HG02588 (cell line): ENCODE data around the gene CNN3.
"Not testable (repeated sequence)": the region's sequence is repeated elsewhere in the genome, so short reads cannot be mapped to it uniquely, and the experiment has no call there.

Source experiments
- ATAC-seq: cut with Tn5 transposase; IDR thresholded peaks from one replicate; pipeline ENCODE4 v1.9.1; 2021; ENCODE audit warnings: mild to moderate bottlenecking, moderate library complexity; ENCODE audit not compliant: unreplicated experiment

The CNN3 gene

DNA sequence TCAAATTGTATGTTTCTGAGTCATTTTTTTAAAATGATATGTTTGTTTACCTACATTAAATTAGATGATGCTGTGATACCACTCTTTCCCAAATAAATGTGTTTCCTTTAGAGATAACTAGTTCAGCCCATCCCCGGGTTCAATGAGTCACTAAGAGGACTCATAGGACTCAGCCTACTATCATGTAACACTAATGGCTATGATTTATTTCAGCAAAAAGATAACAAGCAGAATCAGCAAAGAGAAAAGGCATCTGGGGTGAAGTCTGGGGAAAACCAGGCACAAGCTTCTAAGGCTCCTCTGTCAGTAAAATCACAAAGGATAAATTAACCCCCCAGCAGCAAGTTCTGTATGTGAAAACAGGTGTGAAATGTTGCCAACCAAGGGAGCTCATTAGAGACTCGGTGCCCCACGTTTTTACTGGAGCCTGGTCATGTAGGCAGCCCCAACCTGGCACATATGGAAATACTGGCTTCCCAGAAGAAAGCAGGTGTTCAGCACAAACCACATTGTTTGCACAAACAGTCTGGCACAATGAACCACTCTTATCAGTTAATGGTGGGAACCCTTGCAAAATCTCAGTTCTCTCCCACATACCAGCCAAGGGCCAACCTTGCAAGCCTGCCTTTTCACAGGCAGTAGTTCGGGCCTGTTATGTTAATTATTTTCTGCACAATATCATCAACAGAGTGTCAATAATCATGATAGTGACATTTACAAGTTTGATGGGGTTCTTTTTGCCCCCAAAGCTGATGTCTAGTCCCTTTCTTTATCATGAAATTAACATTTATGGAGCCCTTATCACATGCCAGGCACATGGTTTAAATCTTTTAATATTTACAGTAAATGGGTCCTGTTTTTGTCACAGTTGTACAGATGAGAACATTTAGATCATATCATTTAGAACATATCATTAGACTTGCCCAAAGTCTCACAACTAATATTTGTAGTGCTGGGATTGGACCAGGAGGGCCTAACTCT lies 23.1 kb upstream of the CNN3 start:
- no peak for ATAC-seq

DNA sequence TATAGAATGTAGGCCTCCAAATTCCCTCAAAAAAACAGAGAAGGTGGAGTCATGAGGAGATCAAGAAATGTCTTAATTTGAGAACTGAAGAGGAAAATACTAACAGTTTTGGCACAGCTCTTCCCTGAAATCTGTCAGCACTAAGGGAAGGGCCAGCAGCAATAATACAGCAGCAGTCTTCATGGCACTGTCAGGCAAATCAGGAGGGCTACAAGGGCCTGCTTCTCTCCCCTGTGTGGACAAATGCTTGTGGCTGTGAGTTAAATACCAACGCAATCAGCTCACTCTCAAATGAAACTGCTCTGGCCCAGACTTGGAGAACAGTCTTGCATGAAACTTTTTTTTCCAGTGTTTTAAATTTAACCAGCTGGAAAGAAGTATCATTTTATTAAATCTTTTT lies 20.5 kb upstream of the CNN3 start:
- ATAC-seq, result no peak

DNA sequence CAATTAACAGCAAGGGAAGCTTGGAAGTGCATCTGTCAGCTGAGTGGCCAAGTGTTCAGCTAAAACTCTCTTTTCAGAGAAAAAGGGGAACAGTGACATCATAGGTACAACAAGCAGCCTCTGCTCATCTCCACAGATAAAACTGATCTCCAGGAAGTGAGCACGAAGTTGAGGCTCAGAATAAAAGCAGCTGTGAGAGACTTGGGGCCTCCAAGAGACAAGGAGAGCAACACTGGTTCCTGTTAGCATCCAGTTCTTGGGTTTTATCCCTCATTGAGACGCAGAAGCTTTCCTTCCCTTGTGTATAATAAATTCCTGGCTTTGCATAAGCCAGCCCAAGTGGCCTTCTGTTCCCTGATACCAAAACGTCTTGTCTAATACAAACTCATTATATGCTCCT lies 20.0 kb upstream of the CNN3 start:
- no peak for ATAC-seq

DNA sequence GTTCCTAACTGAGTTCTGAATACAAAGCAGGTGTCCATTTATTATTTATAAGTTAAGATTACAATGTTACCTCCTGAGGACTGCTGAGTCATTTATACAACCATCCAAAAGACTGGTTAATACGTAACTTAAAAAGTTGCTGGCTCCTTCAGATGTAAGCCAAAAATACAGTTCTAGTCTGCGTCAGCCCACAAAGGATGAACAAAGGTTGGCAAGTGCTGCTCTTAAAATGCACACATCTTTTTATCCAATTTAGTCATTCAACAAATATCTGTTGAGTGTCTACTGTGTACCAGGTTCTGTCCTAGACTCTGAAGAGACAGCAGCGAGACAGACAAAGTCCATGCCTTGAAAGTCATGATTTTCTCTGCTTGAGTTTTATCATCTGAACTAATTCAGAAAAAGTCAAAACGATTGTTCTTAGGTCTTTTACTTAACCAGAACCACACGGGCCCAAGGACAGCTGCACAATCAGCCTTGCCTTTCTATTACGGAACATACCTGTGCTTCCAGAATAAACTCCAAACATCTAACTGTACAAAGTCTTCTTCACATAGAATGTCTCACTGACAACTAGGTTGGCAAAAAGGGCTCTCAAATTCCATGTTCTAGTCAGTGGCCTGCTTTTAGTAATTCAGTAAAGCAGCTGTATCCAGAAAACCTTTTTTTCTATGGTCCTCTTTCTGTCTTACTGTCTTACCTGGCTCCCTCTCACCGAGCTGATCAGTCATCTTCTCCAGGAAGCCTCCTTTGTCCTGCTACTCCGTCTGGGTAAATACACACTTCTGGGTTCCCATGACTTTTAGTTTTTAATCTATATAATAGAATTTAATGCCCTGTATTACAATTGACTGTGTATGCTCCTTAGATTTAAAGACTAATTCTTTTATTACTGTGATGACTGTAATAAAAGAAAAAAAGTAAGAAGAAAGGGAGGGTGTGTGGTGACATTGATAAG lies 15.5 kb upstream of the CNN3 start:
- no peak for ATAC-seq

GRCh38 chr1:94941480-94941879 lies 14.6 kb upstream of the CNN3 start:
- ATAC-seq, result not testable (repeated sequence)

DNA sequence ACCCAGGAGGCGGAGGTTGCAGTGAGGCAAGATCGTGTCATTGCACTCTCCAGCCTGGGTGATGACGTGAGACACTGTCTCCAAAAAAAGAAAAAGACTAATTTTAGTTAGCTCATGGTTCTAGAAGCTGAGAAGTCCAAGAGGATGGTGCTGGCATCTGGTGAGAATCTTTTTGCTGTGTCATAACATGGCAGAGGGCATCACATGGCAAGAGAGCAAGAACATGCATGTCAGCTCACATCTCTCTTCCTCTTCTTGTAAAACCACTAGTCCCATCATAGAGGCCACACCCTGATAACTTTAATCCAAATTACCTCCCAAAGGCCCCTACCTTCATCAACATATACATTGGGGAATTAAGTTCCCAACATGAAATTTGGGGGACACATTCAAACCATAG lies 13.8 kb upstream of the CNN3 start:
- ATAC-seq, result no peak

- no peak for ATAC-seq
Observed at GRCh38 chr1:94937820-94938219, 10.9 kb upstream of the CNN3 start.

DNA sequence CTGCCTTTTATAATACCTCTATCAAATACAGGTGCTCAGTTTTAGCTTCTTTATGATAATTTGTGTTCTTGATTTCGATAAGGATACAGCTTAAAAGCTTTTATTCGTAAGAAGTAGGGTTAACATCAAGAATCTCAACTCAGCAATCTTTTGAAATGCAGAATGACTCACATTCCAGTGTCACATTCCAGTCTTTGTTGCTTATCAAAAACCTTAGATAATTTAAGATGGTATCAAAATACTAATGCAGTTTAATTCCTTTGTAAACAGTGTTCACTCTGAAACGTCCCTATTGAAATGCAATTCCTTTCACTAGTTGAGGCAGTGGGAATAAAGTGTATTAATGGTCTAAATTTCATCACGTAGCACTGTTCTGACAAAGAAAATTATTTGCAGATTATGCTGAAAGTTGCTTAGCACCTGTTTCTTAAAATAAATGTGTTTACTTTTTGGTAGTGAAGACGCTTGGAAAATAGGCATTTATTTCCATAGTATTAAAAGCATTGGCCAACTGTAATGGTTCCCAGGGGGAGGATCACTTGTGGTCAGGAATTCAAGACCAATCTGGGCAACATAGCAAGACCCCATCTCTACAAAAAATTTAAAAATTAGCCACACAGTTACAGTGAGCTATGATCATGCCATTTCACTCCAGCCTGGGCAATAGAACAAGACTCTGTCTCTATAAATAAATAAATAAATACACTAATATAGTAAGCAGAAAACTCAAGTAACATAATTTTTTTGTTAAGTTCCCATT lies 10.1 kb upstream of the CNN3 start:
- ATAC-seq, result no peak

GRCh38 chr1:94935476-94935875 lies 8.6 kb upstream of the CNN3 start:
- no peak for ATAC-seq

DNA sequence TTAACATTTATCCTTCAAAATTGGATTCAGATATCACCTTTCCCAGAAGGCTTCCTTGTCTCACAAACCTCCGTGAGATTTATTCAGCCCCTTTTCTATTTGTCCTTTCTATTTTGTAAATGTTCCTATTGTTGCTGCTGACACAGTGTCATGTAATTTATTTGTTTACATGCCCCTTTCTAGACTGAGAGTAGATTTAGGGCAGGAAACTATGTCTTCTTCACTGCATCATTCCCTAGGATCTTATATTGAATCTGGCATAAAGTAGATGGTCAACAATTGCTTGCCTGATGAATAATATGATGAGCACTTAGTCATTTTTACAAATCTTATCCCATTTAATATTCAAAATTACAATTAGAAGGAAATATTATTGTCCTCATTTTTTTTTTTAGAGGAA lies 8.1 kb upstream of the CNN3 start:
- ATAC-seq, result no peak

GRCh38 chr1:94934551-94934950 lies 7.6 kb upstream of the CNN3 start:
- ATAC-seq, result no peak

- ATAC-seq, result no peak
Observed at GRCh38 chr1:94931254-94931841, 4.4 kb upstream of the CNN3 start.

DNA sequence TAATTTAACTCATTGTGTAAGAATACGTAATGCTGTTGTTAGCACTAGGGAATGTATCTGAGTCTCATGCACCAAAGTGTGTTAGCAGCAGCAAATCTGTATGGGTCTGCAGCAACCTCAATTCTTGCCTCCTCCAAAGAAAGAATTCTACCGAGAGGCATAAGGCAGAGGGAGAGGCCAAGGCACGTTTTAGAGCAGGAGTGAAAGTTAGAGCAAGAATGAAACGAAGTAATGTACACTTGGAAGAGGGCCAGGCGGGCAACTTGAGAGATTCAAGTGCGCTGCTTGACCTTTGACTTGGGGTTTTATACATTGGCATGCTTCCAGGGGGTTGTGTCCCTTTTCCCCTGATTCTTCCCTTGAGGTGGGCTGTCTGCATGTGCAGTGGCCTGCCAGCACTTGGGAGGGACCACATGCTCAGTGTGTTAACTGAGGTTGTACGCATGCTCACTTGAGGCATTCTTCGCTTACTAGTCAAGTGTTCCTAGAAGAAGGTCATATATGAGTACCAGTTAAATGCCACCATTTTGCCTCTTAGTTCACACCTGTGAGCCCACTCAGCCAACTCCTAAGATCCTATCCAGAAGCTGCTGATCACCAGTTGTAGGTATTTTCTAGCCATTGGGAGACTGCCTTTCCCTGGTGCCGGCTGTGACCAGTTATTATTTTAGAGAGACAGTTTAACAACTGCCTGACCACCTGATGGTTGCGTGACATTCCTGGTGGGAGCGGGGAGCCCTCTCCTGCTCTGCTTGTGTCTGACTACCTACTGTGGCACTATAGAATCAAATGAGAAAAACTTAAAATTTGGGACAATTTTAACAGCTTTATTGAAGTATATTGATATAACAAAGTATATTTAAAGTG lies 2.7 kb upstream of the CNN3 start:
- ATAC-seq, result no peak

GRCh38 chr1:94928293-94928939 lies 1.5 kb upstream of the CNN3 start:
- no peak for ATAC-seq

- no peak for ATAC-seq
Observed at GRCh38 chr1:94927405-94928175, 680 bp upstream of the CNN3 start.

DNA sequence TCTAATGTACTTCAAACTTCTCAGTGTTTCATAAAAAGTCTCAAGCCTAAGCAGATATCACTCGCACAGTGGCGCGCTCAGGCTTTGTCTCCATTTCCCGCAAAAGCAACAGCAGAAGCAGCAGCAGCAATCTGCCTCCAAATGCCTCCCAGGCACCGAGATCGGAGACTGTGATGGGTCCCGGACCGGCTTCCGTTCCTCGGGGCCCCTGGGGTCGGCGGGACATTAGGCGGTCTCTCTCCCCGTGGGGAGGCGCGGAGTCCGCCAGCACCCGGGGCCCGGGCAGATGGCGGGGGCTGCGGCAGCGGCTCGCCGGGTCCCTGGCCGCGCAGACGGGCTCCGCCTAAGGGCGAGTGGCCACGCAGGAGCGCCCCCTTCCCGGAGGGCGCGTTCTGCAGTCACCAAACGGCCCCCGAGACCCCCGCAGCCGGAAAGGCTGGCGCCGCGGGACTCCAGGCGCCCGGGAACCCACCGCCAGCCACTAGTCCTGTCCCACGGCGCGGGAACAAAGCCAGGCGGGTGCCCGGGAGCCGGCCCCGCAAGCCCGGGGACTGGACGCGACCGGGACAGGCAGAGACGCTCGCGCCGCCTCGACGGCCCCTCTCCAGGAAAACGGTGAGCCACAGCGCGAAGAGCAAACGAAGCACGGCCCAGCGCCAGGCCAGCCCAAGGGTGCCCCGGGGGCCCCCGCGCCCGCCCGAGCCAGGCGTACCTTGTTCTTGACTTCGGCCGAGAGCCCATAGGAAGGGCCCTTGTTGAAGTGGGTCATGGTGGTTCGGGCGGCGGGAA lies 590 bp downstream of the CNN3 start:
- ATAC-seq, result peak; percentile 21

GRCh38 chr1:94925561-94926125 lies 1.3 kb downstream of the CNN3 start:
- no peak for ATAC-seq
